Sigmoid colon (tissue), 4 donors: Measurements from ENCODE around the gene CMPK1.

Source experiments
- CTCF ChIP-seq, 4 experiments: fragments of 450-650 bp in 3 of 4; fragments of 200-600 bp in 1 of 4; IDR thresholded peaks; one replicate each; pipeline ENCODE4 v1.5.1; 2016 to 2019; ENCODE audit warnings: antibody characterized with exemption in 4 of 4, mild to moderate bottlenecking in 3 of 4, moderate library complexity in 2 of 4
- EP300 ChIP-seq, 4 donors: sonication (generic); formaldehyde crosslinking; IDR thresholded peaks; one replicate each; pipeline ENCODE4 v1.6.1; 2017; ENCODE audit warnings: antibody characterized with exemption in 4 of 4
- POLR2A ChIP-seq, 2 donors: fragments of 450-650 bp; IDR thresholded peaks; one replicate each; pipeline ENCODE4 v1.6.1; 2016; ENCODE audit warnings: antibody characterized with exemption in 2 of 2, mild to moderate bottlenecking in 2 of 2, moderate library complexity in 2 of 2

DNA sequence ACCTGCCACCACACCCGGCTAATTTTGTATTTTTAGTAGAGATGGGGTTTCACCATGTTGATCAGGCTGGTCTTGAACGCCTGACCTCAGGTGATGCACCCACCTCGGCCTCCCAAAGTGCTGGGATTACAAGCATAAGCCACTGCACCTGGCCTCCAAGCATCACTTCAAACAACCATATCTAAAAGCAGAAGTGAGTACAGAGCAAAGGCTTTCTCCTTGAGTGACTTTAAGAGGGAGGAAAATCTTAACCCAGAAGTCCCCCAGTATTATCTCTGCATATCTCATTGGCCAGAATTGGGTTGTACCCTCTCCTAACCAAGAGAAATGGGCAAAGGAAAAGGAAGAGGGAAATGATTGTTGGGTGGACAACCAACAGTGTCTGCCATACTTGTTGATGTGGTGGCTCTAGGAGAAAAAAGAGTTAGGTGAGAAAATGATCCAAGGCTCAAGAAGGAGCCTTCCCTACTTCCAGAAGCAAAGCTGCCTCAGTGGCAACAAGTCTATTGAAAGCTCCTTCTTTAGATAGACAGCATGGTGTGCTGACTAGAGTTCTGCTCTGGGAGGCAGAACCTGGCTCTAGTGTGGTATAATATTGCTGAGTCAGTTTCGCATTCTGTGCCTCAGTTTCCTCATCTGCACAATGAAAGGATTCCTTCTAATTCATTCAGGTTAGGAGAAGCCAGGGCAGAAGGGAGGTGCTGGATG, 65.7 kb downstream of the CMPK1 start:
- TF ChIP-seq CTCF (IDR thresholded peaks at IDR 0.05) (no peak), EP300 (IDR thresholded peaks at IDR 0.05) (no peak), POLR2A (IDR thresholded peaks at IDR 0.05) (no peak)
